ENCODE measurements around the gene FUZ.

- TF ChIP-seq REST (IDR thresholded peaks at IDR 0.05; ENCODE audit: low read depth) (no peak), FOXM1 (IDR thresholded peaks at IDR 0.05; ENCODE audit: borderline replicate concordance, low read depth) (no peak), EGR1 (IDR thresholded peaks at IDR 0.05) (no peak), USF1 (IDR thresholded peaks at IDR 0.05) (no peak), RAD21 (IDR thresholded peaks at IDR 0.05; ENCODE audit: low read depth) (no peak), CEBPB (IDR thresholded peaks at IDR 0.05) (no peak), TAF1 (IDR thresholded peaks at IDR 0.05; ENCODE audit: low read depth) (no peak), EP300 (IDR thresholded peaks at IDR 0.05; ENCODE audit: borderline replicate concordance) (no peak)
Measured at GRCh38 chr19:49845414-49845813, 32.3 kb upstream of the FUZ start.
